GM21528 (cell line): ENCODE measurements around the gene MSANTD1.

Source experiments
- ATAC-seq: cut with Tn5 transposase; IDR thresholded peaks from one replicate; pipeline ENCODE4 v1.9.1; 2021; ENCODE audit warnings: mild to moderate bottlenecking, moderate library complexity; ENCODE audit not compliant: unreplicated experiment, low FRiP score

The MSANTD1 gene

GRCh38 chr4:3286335-3287175 is 37.6 kb downstream of the MSANTD1 start:
- peak; percentile 19 for ATAC-seq

- ATAC-seq: no peak
Measured at GRCh38 chr4:3287271-3287971, 38.5 kb downstream of the MSANTD1 start.

GRCh38 chr4:3287972-3288570 is 39.1 kb downstream of the MSANTD1 start:
- no peak for ATAC-seq

- no peak for ATAC-seq
Measured at GRCh38 chr4:3288571-3289094, 39.7 kb downstream of the MSANTD1 start.

- no peak for ATAC-seq
Measured at GRCh38 chr4:3290476-3290875, 41.5 kb downstream of the MSANTD1 start.

GRCh38 chr4:3290889-3291321 is 41.9 kb downstream of the MSANTD1 start:
- no peak for ATAC-seq

- ATAC-seq: no peak
Measured at GRCh38 chr4:3291411-3291968, 42.5 kb downstream of the MSANTD1 start.

- ATAC-seq: peak; percentile 17
Measured at GRCh38 chr4:3291969-3292570, 43.1 kb downstream of the MSANTD1 start.

- peak; percentile 74 for ATAC-seq
Measured at GRCh38 chr4:3292571-3293400, 43.8 kb downstream of the MSANTD1 start, which contains the start of gene RGS12. TSS of gene RGS12 (plus strand) at chr4:3293021. CDS start at chr4:3316171, 23,150 bp downstream.

- ATAC-seq: no peak
Measured at GRCh38 chr4:3293401-3294391, 44.7 kb downstream of the MSANTD1 start.

GRCh38 chr4:3294401-3295241 is 45.7 kb downstream of the MSANTD1 start:
- no peak for ATAC-seq

- no peak for ATAC-seq
Measured at GRCh38 chr4:3295837-3296624, 47.1 kb downstream of the MSANTD1 start.

- no peak for ATAC-seq
Measured at GRCh38 chr4:3296651-3297050, 47.7 kb downstream of the MSANTD1 start.

- no peak for ATAC-seq
Measured at GRCh38 chr4:3297066-3297859, 48.3 kb downstream of the MSANTD1 start.

- ATAC-seq: no peak
Measured at GRCh38 chr4:3299122-3299975, 50.4 kb downstream of the MSANTD1 start.
